HG03457 (cell line): Measurements from ENCODE around the gene MYOZ3.

Experiments
- ATAC-seq: cut with Tn5 transposase; IDR thresholded peaks from one replicate; pipeline ENCODE4 v1.9.1; 2021; ENCODE audit warnings: moderate number of reproducible peaks; ENCODE audit not compliant: unreplicated experiment

MYOZ3 gene

DNA sequence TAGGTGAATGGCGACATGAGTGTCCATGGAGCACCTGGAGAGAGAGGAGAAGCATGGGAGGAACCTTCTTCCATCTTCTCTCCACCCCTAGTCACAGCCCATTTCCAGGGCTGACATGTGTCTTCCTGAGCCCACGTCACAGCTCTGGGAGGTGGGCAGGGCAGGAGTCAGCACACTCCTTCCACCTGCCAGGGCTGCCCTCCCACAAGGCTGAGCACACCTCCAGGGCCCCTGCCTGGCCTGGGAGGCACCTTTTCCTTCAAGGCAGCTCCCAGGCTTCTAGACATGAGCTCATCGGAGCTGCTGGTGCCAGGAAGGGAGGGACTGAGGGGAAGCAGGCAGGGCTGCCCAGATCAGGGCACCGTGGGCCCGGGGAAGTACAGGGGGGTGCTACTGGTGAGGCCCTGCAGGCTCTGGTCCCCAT, 34.2 kb upstream of the MYOZ3 start:
- no peak for ATAC-seq

DNA sequence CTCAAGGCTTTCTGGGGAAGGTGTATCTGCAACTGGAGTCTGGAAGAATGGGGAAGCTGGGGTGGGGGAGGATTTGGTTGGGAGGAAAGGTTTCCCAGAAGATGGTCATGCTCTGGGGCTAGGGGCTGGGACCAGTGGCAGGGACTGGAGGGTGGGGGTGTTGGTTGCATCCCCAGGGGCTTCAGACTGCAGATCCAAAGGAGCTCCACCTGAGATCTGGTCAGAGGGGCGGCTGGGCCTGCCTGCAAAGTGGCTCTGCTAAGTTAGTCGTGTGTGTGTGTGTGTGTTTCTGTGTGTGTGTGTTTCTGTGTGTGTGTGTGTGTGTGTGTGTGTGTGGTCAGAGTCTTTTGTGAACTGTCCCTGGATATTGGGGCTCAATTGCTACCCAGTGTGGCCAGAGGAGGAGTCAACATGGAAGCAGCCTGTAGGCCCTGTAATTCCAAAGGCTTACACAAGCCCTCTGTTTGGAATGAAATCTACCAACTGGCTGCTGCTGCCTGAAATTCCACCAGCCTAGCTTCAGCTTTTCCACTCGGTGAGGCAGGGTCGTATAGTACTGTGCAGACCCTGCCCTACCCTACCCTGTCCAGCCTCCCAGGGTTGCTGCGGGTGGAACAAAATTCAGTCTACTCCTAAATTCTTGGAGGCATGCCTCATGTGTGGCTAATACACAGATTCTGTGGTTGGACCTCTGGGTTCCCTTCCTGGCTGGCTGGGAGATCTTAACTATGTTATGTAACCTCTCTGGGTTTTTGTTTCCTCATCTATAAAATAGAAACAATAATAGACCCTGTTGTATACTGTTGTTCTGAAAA, 33.1 kb upstream of the MYOZ3 start:
- ATAC-seq = no peak

GRCh38 chr5:150628936-150629485, 32.0 kb upstream of the MYOZ3 start:
- ATAC-seq = no peak

DNA sequence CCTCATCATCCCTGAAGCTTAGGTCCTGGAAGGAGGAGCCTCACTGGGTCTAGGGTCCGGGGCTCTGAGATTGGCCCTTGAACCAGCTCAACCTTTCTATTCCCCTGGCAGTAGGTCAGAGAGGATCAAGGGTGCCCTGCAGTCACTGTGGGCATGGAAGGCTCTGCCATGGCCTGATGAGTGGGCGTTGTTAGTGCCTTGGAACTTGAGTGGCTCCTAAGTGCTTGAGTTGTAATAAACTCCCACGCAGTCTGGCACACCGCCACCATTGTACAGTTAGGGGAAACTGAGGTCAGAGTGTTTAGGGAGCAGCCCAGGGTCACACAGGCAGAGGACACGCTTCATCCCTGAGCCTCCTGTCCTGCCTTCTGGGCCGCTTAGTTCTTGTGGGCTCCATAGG, 31.0 kb upstream of the MYOZ3 start:
- no peak for ATAC-seq

- ATAC-seq = no peak
Measured at GRCh38 chr5:150630461-150631325, 30.4 kb upstream of the MYOZ3 start.

DNA sequence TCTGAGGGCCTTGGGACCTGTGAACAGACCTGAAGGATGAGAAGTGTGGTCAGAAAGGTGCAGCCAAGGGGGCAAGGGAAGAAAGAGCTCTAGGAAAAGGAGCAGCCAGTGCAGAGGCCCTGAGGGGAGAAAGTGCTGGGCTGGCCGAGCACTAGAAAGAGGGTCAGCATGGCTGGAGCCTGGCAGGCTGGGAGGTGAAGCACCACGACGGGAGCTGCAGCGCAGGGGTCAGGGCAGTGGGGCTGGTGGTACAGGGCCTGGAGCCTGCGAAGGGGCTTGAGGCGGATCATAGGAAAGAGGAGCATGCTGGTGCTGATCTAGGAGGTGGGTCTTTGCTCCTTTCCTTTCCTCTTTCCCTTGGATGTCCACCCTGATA, 29.7 kb upstream of the MYOZ3 start:
- no peak for ATAC-seq

DNA sequence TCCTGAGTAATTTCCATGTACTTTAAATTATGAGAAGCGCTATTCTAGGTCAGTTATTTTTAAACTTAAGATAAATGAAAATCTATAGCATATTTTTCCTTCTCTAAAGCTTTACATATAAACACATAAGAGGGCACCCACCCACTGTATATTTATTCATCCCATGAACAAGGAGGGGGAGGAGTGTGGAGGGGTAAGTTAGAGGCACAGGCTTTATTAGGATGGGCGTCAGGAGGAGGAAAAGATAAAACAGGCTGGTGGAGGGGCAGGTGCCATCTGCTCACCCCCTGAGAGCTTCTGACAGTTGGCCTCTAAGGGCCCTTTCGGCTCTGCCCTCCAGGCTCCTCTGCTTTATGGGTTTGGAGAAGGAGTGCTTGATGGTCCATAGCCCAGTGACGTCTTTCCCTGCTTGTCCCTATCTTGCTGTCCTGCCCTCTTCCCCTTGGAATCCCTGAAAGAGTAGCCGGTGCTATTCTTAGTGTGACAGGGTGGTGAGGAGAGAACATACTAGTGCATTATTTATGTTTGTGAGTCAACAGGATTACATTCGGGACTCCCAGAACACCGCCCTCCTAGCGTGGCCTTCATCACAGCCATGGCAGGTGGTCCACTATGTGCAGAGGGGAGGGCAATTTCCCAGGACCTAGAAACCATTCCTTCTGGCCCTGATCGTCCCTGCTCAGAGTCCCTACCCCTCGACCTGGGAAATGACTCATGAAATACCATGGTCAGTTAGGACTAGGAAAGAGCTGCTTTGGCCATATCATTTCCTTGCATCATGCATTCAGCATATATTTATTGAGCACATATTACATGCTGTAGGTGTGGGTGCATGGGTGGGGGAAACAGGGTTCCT, 28.5 kb upstream of the MYOZ3 start:
- ATAC-seq = no peak

DNA sequence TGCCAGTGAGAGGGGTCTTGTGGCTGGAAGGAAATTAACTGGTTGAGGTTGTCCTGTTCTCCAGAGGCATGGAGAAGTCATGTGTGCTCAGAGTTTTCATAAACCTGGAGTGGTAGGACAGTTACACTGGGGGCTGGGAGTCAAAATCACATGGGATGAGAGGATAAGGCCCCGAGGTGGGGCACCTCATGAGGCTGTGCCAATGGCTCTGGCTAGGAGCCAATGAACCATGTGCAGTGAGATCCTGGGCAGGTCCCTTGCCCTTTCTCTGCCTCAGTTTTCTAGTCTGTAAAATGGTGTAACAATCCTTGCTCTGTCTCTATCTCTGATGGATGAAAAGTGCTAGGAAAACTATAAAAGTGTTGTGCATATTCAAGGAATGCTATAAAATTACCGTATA, 27.6 kb upstream of the MYOZ3 start:
- no peak for ATAC-seq

DNA sequence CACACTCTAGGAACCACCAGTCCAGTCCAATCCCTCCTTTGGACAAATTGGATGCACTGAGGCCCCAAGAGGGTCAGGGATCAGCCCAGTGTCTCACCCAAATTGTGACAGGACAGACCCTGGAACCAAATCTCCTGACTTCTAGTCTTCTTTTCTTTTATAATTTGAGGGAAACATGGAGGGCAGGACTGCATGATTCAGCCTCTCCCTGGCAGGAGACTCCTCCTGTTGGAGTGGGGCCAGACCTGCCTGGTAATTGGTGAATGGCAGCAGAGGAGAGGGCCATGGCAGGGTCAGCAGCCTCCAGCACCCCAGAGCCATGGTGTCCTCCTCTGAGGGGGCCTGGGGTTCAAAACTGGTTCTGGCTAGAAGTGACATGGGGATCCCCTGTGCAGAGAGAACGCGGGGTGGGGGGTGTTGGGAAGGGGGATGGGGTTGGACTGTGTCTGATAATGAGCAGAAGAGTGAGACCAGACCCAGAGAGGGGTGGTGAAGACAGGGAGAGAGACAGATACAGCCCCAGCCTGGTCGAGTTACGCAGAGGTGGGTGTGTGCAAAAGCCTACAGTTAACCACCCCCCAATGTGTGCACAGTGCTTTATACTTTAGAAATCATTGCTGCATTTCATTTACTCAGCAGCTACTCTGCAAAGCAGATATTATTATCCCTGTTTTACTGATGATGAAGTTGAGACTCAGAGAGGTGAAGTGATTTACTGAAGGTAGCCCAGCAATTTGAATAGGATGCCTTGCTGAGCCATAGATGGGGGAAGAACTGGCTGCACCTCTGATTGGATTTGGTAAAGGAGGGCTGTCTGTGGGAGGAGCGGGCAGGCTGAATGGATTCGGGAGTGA, 24.4 kb upstream of the MYOZ3 start:
- ATAC-seq = no peak

GRCh38 chr5:150637245-150638052, 23.6 kb upstream of the MYOZ3 start:
- no peak for ATAC-seq

DNA sequence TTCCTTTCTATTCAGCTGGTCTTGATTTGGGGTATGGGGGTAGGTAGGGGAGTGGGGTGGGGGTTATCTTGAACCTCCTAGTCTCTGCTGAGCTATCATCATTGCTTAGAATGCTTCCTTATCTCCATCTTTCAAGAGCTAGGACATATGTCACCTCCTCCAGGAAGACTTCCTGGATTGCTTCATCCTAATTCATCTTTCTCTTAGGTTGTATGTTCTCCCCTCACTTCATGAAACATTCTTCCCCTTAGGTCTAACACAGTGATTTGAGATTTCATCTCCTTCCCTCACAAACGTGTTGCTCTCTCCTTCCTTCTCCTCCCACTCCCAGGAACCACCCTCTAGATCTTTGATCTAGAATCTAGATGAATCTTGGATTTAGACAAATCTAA, 23.0 kb upstream of the MYOZ3 start:
- ATAC-seq = no peak

- ATAC-seq = no peak
Measured at GRCh38 chr5:150638488-150639376, 22.3 kb upstream of the MYOZ3 start.

DNA sequence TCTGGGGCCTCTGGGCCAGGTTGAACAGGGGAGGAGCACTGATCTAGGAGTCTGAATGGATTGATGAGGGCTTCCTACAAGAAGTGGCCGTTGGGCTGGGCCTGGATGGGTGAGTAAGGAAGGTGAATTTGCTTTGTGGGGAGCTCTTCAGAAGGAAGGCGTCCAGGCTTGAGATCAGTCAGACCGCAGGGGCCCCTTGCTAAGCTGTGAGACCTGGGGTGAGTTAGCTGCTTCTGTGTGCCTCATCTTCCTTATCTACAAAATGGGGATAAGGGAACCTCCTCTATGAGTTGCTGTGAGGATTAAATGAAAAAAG, 21.7 kb upstream of the MYOZ3 start:
- ATAC-seq = no peak

GRCh38 chr5:150639751-150640150, 21.3 kb upstream of the MYOZ3 start:
- no peak for ATAC-seq

- no peak for ATAC-seq
Measured at GRCh38 chr5:150640311-150641005, 20.6 kb upstream of the MYOZ3 start, which contains the start of gene SYNPO. TSS of gene SYNPO (plus strand) at chr5:150640660. CDS start at chr5:150648276, 7,616 bp downstream.

DNA sequence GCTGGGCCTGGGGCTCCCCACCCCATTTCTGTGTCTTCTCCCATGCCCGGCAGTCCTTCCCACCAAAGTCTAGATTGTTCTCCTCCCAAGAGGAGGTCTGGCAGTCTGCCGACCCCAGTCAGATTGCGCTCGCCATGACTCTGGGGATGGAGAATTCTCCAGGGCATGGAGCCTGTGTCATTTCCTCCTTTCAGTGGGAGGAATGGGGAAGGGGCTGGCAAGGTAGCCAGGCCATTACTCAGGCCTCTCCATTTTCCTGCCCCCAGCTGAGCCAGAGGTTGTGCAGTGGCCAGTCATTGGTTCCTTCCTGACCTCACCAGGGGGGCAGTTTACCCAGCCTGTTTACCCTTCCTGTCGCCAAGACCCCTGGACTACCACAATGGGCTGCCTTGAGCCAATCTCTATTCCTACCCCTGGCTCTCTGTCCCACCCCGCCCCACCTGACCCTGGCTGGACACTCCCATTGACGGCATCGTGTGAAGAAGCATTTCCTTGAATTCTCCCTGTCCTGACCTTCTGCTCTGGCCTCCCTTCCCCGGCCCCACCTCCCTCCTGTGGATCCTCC, 20.0 kb upstream of the MYOZ3 start:
- ATAC-seq = no peak

DNA sequence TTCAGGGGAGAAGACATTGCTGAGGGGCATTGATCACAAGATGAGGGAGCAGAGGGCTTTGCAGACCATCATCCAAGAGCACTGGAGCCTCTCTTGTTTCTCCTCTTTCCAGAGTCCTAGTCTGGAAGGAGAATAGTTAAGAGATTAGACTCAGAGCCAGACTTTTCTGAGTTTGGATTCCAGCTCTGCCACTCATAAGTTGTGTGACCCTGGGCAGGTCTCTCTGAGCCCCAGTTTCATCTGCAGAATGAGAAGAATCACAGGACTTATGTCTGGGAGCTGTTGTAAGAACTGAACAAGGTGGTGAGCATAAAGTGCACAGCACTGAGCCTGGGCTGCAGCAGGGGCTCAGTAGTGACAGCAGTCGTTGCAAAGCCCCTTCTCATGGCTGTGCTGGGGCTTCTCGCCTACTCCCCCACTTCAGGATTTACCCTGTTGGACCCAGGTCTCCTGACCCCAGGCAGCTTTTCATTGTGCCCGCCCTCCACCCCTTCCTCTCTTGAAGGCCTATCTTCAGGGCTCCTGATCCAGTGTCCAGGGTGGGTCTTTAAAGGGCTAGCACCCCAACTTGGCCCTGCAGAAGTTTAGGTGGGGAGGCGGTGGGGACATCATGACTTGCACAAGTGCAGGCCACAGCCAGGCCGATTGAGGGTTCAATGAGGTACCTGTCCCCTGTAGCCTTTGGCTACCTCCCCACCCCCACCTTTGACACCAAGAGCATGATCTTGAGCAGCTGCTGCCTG, 19.1 kb upstream of the MYOZ3 start:
- no peak for ATAC-seq
